KMS-11 (cell line): ENCODE results near the gene TMEM121.

Source experiments
- H2AFZ ChIP-seq: fragments of 200-600 bp; sonication (generic); 2 replicates; pipeline ENCODE4 v1.6.1; 2016; ENCODE audit warnings: antibody characterized with exemption, mixed run types, low read depth
- H3K27ac ChIP-seq: fragments of 200-600 bp; sonication (generic); 2 replicates; pipeline ENCODE4 v1.6.1; 2016; ENCODE audit warnings: mild to moderate bottlenecking, mixed run types
- H3K27me3 ChIP-seq: fragments of 200-600 bp; sonication (generic); 2 replicates; pipeline ENCODE4 v1.6.1; 2017; ENCODE audit warnings: mild to moderate bottlenecking, low read depth, mixed run types, moderate library complexity; ENCODE audit not compliant: insufficient read depth
- H3K36me3 ChIP-seq: fragments of 200-600 bp; sonication (generic); 2 replicates; pipeline ENCODE4 v1.6.1; 2017; ENCODE audit warnings: mild to moderate bottlenecking, mixed run types; ENCODE audit not compliant: insufficient read depth
- H3K4me1 ChIP-seq: fragments of 200-600 bp; sonication (generic); 2 replicates; pipeline ENCODE4 v1.6.1; 2016; ENCODE audit warnings: mild to moderate bottlenecking, low read depth, mixed run types; ENCODE audit not compliant: poor library complexity, severe bottlenecking
- H3K4me2 ChIP-seq: fragments of 200-600 bp; sonication (generic); 2 replicates; pipeline ENCODE4 v1.7.0; 2016; ENCODE audit warnings: mild to moderate bottlenecking, mixed run types
- H3K4me3 ChIP-seq: fragments of 200-600 bp; sonication (generic); IDR thresholded peaks from 2 replicates; pipeline ENCODE4 v1.6.1; 2017; ENCODE audit warnings: low read depth, low read length, mixed read lengths; ENCODE audit not compliant: insufficient read depth
- H3K79me2 ChIP-seq: fragments of 200-600 bp; sonication (generic); 2 replicates; pipeline ENCODE4 v1.6.1; 2016; ENCODE audit warnings: low read depth, mixed run types; ENCODE audit not compliant: insufficient read depth
- H3K9ac ChIP-seq: fragments of 200-600 bp; sonication (generic); 2 replicates; pipeline ENCODE4 v1.6.1; 2016; ENCODE audit warnings: mild to moderate bottlenecking, mixed run types
- H4K20me1 ChIP-seq: fragments of 200-600 bp; sonication (generic); 2 replicates; pipeline ENCODE4 v1.6.1; 2016; ENCODE audit warnings: mild to moderate bottlenecking, mixed run types; ENCODE audit not compliant: insufficient read depth
- CTCF ChIP-seq: fragments of 200-600 bp; sonication (generic); conservative IDR thresholded peaks from 2 replicates; pipeline ENCODE4 v1.6.1; 2017; ENCODE audit warnings: low read depth, mild to moderate bottlenecking, antibody characterized with exemption, low read length, moderate library complexity, mixed read lengths

Gene TMEM121

GRCh38 chr14:105527826-105528585 lies 1.6 kb downstream of the TMEM121 start:
- peak overlapping the region; percentile 94 for H2AFZ ChIP-seq
- no peaks in the 10 kb centered on the region for H4K20me1 ChIP-seq
- H3K4me3 ChIP-seq = no peak overlapping the region
- H3K36me3 ChIP-seq = no peaks in the 10 kb centered on the region
- H3K4me1 ChIP-seq = peaks cover 11% of the 10 kb centered on the region
- TF ChIP-seq CTCF = peak; percentile 71
- peaks cover 39% of the 10 kb centered on the region for H3K27me3 ChIP-seq
- no peaks in the 10 kb centered on the region for H3K79me2 ChIP-seq
- H3K27ac ChIP-seq = no peak overlapping the region
- peak overlapping the region; percentile 68 for H3K4me2 ChIP-seq
- peak overlapping the region; percentile 71 for H3K9ac ChIP-seq

DNA sequence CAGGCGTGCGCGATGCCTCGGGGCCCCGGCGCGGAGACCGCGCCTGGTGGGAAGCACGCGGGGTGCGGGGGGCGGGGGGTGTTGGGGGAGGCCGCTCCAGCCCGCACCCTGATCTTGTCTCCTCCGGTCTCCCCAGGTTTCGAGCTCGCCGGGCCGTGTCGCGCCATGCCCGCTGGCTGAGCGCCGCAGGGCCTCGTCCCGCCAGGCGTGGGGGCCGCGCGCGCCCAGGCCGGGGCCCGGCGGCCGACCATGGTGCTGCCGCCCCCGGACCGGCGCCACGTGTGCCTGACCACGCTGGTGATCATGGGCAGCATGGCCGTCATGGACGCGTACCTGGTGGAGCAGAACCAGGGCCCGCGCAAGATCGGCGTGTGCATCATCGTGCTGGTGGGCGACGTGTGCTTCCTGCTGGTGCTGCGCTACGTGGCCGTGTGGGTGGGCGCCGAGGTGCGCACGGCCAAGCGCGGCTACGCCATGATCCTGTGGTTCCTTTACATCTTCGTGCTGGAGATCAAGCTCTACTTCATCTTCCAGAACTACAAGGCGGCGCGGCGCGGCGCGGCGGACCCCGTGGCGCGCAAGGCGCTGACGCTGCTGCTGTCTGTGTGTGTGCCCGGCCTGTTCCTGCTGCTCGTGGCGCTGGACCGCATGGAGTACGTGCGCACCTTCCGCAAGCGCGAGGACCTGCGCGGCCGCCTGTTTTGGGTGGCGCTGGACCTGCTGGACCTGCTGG lies 2.4 kb downstream of the TMEM121 start:
- Histone ChIP-seq H4K20me1 (no peaks in the 10 kb centered on the region), H3K27ac (no peak overlapping the region), H3K79me2 (no peaks in the 10 kb centered on the region), H3K4me2 (peak overlapping the region; percentile 68; the same call in 1 of the 2 replicates), H3K4me1 (peaks cover 11% of the 10 kb centered on the region), H3K36me3 (no peaks in the 10 kb centered on the region), H2AFZ (peak overlapping the region; percentile 94), H3K9ac (no peak overlapping the region; the same call in 1 of the 2 replicates), H3K4me3 (no peak overlapping the region), H3K27me3 (peaks cover 39% of the 10 kb centered on the region)
- TF ChIP-seq CTCF = no peak

- peaks cover 11% of the 10 kb centered on the region for H3K4me1 ChIP-seq
- H3K4me3 ChIP-seq = no peak overlapping the region
- H3K9ac ChIP-seq = no peak overlapping the region
- no peak overlapping the region for H2AFZ ChIP-seq
- H3K27ac ChIP-seq = no peak overlapping the region
- H4K20me1 ChIP-seq = no peaks in the 10 kb centered on the region
- H3K27me3 ChIP-seq = peaks cover 39% of the 10 kb centered on the region
- H3K79me2 ChIP-seq = no peaks in the 10 kb centered on the region
- no peak overlapping the region; the same call in 1 of the 2 replicates for H3K4me2 ChIP-seq
- no peaks in the 10 kb centered on the region for H3K36me3 ChIP-seq
- TF ChIP-seq CTCF = no peak
Measured at GRCh38 chr14:105529319-105529568, 2.9 kb downstream of the TMEM121 start.

DNA sequence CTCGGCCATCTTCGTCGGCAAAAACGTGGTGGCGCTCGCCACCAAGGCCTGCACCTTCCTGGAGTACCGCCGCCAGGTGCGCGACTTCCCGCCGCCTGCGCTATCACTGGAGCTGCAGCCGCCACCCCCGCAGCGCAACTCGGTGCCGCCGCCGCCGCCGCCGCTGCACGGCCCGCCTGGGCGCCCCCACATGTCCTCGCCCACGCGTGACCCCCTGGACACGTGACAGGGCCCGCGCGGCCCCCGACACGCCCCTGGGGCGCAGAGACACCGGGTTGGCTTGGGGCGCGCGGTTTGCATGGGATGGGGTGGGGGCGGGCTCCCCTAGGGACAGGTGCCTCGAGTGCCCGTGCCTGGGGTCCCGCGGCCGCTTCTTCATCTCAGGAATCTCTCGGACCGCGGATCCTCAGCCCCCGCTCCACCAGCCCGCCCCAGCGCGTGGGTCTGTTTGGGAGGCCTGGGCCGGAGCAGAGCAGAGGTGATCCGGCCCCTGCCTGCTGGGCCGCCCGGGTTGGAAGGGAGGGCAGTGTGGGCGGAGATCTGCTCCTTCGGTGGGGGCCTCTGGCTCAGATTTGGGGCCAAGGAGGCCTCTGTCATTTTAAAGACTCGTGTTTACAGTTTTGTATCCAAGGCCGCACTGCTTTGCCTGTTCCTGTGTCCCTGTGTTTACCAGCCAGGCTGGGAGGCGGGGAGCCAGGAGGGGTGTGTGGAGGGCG lies 3.3 kb downstream of the TMEM121 start:
- no peak overlapping the region for H3K27ac ChIP-seq
- H3K4me2 ChIP-seq = no peak overlapping the region

More for the DNA sequence above, 3.3 kb downstream of the TMEM121 start:
- TF ChIP-seq CTCF = no peak
- H3K27me3 ChIP-seq = peaks cover 41% of the 10 kb centered on the region
- no peak overlapping the region for H2AFZ ChIP-seq
- H4K20me1 ChIP-seq = no peaks in the 10 kb centered on the region
- no peaks in the 10 kb centered on the region for H3K79me2 ChIP-seq
- H3K9ac ChIP-seq = no peak overlapping the region
- no peaks in the 10 kb centered on the region for H3K36me3 ChIP-seq
- H3K4me1 ChIP-seq = peaks cover 11% of the 10 kb centered on the region
- no peak overlapping the region for H3K4me3 ChIP-seq
